ENCODE data around the gene TPD52L1. TPM values are rescaled to one million over a fixed set of nuclear protein-coding genes. Genes with fewer than 3 reads are reported as not detected.
"Not testable (repeated sequence)": the region's sequence is repeated elsewhere in the genome, so short reads cannot be mapped to it uniquely, and the experiment has no call there.

The TPD52L1 gene
- total RNA-seq, 2 experiments from 2014 or later = 0.89 to 1.4 TPM

DNA sequence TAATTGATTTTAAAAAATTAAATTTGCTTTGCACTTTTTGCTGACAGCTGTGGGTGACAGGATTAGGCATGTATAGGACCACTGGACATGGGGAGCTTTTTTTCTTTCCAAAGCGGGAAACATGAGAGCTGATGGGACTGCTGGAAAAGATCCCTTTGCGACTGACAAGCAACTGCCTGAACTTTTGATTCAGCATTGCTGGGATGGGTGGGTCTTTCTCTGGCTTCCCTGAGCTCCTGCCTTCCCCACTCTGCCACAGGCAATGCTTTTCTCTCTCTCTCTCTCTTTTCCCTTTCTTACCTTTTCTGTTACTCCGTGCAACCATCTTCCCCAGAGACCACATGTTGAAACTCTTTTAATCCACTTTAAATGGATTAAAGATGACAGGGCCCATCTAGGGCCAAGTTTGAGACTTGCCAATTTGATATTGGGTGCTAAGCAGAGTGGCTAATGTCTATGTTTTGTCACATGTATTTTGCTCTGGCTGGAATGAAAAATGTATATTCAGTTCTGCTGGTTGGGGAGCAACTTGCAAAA is 33.5 kb upstream of the TPD52L1 start:
- CTCF ChIA-PET = interaction anchor here (0.6 kb wide), 1 partner anchor 179 kb away, joined by 3 read pairs; no protein-coding TSS in a partner anchor
- Mint-ChIP-seq H3K4me3 (no peak overlapping the region), H3K27me3 (peaks cover 5% of the 10 kb centered on the region), H3K4me1 (no peaks in the 10 kb centered on the region), H3K36me3 (ENCODE audit: low read depth) (no peaks in the 10 kb centered on the region), H3K27ac (no peak overlapping the region), H3K9me3 (ENCODE audit: low read depth) (no peaks in the 10 kb centered on the region)
- no peak for ATAC-seq
- POLR2A ChIA-PET = no interaction called here
- intact Hi-C loops (cut with DNase I, micrococcal nuclease) = no loop called here
- DNase-seq = no peak

- DNase-seq (no peak), ATAC-seq (no peak)
- Mint-ChIP-seq H3K9me3 (ENCODE audit: low read depth) (no peaks in the 10 kb centered on the region), H3K36me3 (ENCODE audit: low read depth) (no peaks in the 10 kb centered on the region), H3K4me3 (no peak overlapping the region), H3K27me3 (peaks cover 5% of the 10 kb centered on the region), H3K27ac (no peak overlapping the region), H3K4me1 (no peaks in the 10 kb centered on the region)
- POLR2A ChIA-PET = no interaction called here
- intact Hi-C loops (cut with DNase I, micrococcal nuclease) = no loop called here
- CTCF ChIA-PET = no interaction called here
Measured at GRCh38 chr6:125121894-125122293, 31.7 kb upstream of the TPD52L1 start.

DNA sequence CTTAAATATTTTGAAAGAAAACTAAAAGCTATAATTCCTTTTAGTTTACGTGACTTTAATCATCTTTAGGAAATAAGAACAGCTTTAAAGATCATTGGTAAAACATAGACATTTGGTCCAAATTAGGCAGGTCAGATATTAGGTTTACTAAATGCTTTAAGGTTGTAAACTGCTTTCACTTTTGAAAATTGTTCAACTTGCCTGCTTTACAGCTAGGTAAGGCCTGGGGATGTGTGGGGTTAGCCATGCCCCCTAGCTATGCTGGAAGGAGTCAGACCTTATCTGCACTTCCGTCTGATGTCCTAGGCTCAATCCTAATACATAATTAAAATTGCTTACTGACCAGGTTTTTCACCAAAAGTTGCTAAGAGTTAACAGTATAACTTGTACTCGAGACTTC is 30.5 kb upstream of the TPD52L1 start:
- CTCF ChIA-PET = interaction anchor here (2.4 kb wide), 1 partner anchor 9 kb away, joined by 14 read pairs; no protein-coding TSS in a partner anchor
- Mint-ChIP-seq H3K4me1 (no peaks in the 10 kb centered on the region), H3K36me3 (ENCODE audit: low read depth) (no peaks in the 10 kb centered on the region), H3K27ac (no peak overlapping the region), H3K27me3 (peaks cover 5% of the 10 kb centered on the region), H3K4me3 (no peak overlapping the region), H3K9me3 (ENCODE audit: low read depth) (no peaks in the 10 kb centered on the region)
- intact Hi-C loops (cut with DNase I, micrococcal nuclease) = no loop called here
- ATAC-seq (no peak), DNase-seq (no peak)
- POLR2A ChIA-PET = no interaction called here

DNA sequence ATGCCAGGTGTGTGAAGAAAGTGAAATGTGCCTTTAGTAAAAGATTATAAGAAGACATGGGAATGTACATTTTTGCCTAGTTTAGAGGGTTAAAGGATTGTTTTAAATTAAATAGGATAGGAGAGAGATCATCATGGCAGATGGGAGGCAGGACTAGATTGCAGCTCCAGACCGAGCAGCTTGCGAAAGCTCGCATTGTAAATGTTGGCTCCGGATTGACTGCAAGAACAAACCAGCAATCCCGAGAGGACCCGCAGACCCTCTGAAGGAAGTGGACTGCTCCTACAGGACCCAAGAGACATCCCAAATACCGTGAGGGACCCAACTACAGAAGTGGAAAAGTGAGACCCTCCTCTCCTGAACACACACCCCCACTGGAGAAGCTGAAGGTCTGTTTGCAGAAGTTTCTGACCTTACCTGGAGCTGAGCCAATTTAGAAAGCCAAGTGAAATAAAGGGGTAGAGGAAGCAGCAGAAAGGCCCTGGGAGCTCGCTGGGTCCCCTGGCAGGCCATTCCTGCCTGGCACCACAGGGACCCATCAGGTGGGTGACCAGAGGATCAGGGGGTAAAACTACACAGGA is 30.0 kb upstream of the TPD52L1 start:
- no peaks in the 10 kb centered on the region for H3K4me1 Mint-ChIP-seq
- no peaks in the 10 kb centered on the region for H3K9me3 Mint-ChIP-seq (ENCODE audit: low read depth)
- intact Hi-C loops (cut with DNase I, micrococcal nuclease) = no loop called here
- H3K27me3 Mint-ChIP-seq = peaks cover 5% of the 10 kb centered on the region
- DNase-seq (no peak), ATAC-seq (no peak)
- H3K27ac Mint-ChIP-seq = no peak overlapping the region
- H3K4me3 Mint-ChIP-seq = no peak overlapping the region
- CTCF ChIA-PET = interaction anchor here (0.7 to 2.4 kb wide), 2 partner anchors 10 to 112 kb away, joined by 3 to 14 read pairs; no protein-coding TSS in a partner anchor
- POLR2A ChIA-PET = no interaction called here
- H3K36me3 Mint-ChIP-seq (ENCODE audit: low read depth) = no peaks in the 10 kb centered on the region

DNA sequence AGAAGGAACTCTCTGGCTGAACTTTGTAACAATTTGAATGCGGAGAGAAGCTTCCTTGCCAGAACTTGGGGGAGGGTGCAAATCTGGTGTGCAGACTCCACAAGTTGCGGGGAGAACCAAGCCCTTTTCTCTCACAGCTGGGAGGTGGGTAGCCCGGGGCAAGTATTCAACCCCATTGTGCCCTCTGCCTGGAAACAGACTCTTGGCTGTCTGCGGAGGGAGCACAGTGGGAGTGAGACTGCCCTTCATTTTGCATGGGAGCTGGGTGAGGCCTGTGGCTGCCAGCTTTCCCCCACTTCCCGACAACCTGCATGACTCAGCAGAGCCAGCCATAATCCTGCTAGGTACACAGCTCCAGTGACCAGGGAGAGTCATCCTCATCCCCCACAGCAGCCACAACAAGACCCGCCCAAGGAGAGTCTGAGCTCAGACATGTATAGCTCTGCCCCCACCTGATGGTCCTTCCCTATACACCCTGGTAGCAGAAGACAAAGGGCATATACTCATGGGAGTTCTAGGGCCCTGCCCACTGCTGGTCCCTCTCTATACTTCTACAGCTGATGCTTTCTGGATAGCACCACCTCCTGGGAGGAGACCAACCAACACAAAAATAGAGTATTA is 29.4 kb upstream of the TPD52L1 start:
- ChIA-PET CTCF (interaction anchor here (0.7 to 2.4 kb wide), 2 partner anchors 10 to 112 kb away, joined by 3 to 14 read pairs; no protein-coding TSS in a partner anchor), POLR2A (no interaction called here)
- no peaks in the 10 kb centered on the region for H3K36me3 Mint-ChIP-seq (ENCODE audit: low read depth)
- ATAC-seq (no peak), DNase-seq (no peak)
- intact Hi-C loops (cut with DNase I, micrococcal nuclease) = no loop called here
- H3K27me3 Mint-ChIP-seq = peaks cover 5% of the 10 kb centered on the region
- no peaks in the 10 kb centered on the region for H3K9me3 Mint-ChIP-seq (ENCODE audit: low read depth)
- H3K4me3 Mint-ChIP-seq = no peak overlapping the region
- no peak overlapping the region for H3K27ac Mint-ChIP-seq
- no peaks in the 10 kb centered on the region for H3K4me1 Mint-ChIP-seq

- H3K4me3 Mint-ChIP-seq; H3K27me3 Mint-ChIP-seq; H3K27ac Mint-ChIP-seq; DNase-seq; H3K9me3 Mint-ChIP-seq (ENCODE audit: low read depth); intact Hi-C loops (cut with DNase I, micrococcal nuclease); ATAC-seq; H3K36me3 Mint-ChIP-seq (ENCODE audit: low read depth); H3K4me1 Mint-ChIP-seq; POLR2A ChIA-PET: not testable (repeated sequence)
- CTCF ChIA-PET = interaction anchor here (1.8 kb wide), 1 partner anchor 12 kb away, joined by 6 read pairs; no protein-coding TSS in a partner anchor
Measured at GRCh38 chr6:125125856-125126255, 27.7 kb upstream of the TPD52L1 start.

DNA sequence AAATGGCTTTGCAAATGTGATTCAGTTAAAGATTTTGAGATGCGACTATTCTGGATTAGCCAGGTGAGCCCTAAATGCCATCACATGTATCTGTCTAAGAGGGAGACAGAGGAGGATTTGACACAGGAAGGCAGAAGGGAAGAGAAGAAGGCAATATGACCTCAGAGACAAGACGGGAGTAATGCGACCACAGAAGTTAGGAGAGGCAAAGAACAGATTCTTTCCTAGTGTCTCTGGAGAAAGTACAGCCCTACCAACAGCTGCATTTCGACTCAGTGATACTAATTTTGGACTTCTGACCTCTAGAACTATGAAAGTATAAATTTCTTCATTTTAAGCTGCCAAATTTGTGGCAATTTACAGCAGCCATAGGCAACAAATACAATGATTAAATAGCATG is 24.2 kb upstream of the TPD52L1 start:
- DNase-seq (no peak), ATAC-seq (no peak)
- CTCF ChIA-PET = interaction anchor here (0.7 to 3.0 kb wide), 2 partner anchors 15 to 18 kb away, joined by 3 to 12 read pairs; no protein-coding TSS in a partner anchor
- H3K27me3 Mint-ChIP-seq = peaks cover 1% of the 10 kb centered on the region
- no peaks in the 10 kb centered on the region for H3K36me3 Mint-ChIP-seq (ENCODE audit: low read depth)
- H3K4me1 Mint-ChIP-seq = no peaks in the 10 kb centered on the region
- intact Hi-C loops (cut with DNase I, micrococcal nuclease) = no loop called here
- H3K4me3 Mint-ChIP-seq = no peak overlapping the region
- POLR2A ChIA-PET = no interaction called here
- no peaks in the 10 kb centered on the region for H3K9me3 Mint-ChIP-seq (ENCODE audit: low read depth)
- no peak overlapping the region for H3K27ac Mint-ChIP-seq

DNA sequence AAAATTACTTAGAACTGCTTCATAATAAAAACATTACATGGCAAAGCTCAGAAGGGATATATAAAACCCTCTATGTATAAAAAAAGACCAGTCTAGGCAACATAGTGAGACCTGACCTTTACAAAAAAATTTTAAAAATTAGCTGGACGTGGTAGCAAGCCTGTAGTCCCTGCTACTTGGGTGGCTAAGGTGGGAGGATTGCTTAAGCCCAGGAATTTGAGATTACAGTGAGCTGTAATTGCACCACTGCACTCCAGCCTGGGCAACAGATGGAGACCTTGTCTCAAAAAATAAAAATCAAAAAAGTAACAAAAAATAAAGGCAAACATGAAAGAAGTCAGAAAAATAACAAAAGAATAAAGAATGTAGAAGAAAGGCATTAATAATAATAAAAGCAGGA is 21.5 kb upstream of the TPD52L1 start:
- DNase-seq = no peak
- Mint-ChIP-seq H3K9me3 (ENCODE audit: low read depth) (no peaks in the 10 kb centered on the region), H3K36me3 (ENCODE audit: low read depth) (no peaks in the 10 kb centered on the region), H3K27ac (no peak overlapping the region), H3K4me1 (no peaks in the 10 kb centered on the region), H3K27me3 (peaks cover 1% of the 10 kb centered on the region), H3K4me3 (no peak overlapping the region)
- intact Hi-C loops (cut with DNase I, micrococcal nuclease) = no loop called here
- no peak for ATAC-seq
- ChIA-PET POLR2A (no interaction called here), CTCF (no interaction called here)

DNA sequence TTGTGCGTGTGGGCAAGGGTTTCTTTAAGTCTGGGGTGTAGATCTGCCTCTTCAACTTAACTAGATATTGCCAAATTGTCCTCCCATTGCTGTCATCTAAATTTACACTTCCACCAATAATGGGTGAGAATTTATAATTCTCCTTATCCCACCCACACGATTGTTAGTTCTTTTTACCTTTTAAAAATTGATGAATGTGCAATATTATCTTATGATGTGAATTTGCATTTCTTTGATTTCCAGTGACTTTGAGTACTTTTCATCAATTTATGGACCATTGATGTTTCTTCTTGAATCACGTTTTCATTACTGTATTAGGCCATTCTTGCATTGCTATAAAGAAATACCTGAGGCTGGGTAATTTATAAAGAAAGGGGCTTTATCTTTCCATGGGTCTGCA is 17.2 kb upstream of the TPD52L1 start:
- ATAC-seq = no peak
- Mint-ChIP-seq H3K36me3 (ENCODE audit: low read depth) (no peaks in the 10 kb centered on the region), H3K27me3 (no peaks in the 10 kb centered on the region), H3K4me1 (no peaks in the 10 kb centered on the region), H3K27ac (no peak overlapping the region), H3K4me3 (no peak overlapping the region), H3K9me3 (ENCODE audit: low read depth) (no peaks in the 10 kb centered on the region)
- CTCF ChIA-PET = no interaction called here
- POLR2A ChIA-PET = no interaction called here
- no peak for DNase-seq
- intact Hi-C loops (cut with DNase I, micrococcal nuclease) = no loop called here

- intact Hi-C loops (cut with DNase I, micrococcal nuclease) = no loop called here
- ATAC-seq (no peak), DNase-seq (no peak)
- ChIA-PET POLR2A (no interaction called here), CTCF (interaction anchor here (1.2 kb wide), 1 partner anchor 16 kb away, joined by 3 read pairs; the partner anchor contains the start of gene TPD52L1)
- H3K27me3 Mint-ChIP-seq = peaks cover 2% of the 10 kb centered on the region
- no peaks in the 10 kb centered on the region for H3K9me3 Mint-ChIP-seq (ENCODE audit: low read depth)
- H3K4me3 Mint-ChIP-seq = no peak overlapping the region
- H3K27ac Mint-ChIP-seq = no peak overlapping the region
- H3K4me1 Mint-ChIP-seq = no peaks in the 10 kb centered on the region
- no peaks in the 10 kb centered on the region for H3K36me3 Mint-ChIP-seq (ENCODE audit: low read depth)
Measured at GRCh38 chr6:125138083-125138482, 15.5 kb upstream of the TPD52L1 start.

DNA sequence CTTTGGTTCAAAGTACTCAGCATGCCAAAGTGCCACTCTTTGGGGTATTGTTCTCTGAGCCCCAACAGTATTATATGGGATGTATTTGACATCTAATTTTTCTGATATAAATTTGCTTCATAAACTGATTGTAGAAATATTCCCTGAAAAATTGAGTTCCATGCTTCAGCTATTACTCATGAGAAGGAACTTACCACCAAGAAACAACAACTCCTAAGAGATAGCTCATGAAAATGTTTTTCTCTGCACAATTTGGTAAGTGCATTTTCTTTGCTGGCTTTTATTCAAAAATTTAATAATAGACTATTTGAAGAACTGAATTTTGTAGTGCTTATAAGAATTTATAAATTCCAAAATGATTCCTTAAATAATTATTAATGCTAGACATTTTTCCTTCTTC is 12.8 kb upstream of the TPD52L1 start:
- Mint-ChIP-seq H3K27me3 (peaks cover 2% of the 10 kb centered on the region), H3K4me3 (no peak overlapping the region), H3K27ac (no peak overlapping the region), H3K9me3 (ENCODE audit: low read depth) (no peaks in the 10 kb centered on the region), H3K36me3 (ENCODE audit: low read depth) (no peaks in the 10 kb centered on the region), H3K4me1 (no peaks in the 10 kb centered on the region)
- ChIA-PET CTCF (no interaction called here), POLR2A (interaction anchor here (0.7 kb wide), 1 partner anchor 44 kb away, joined by 3 read pairs; no protein-coding TSS in a partner anchor)
- ATAC-seq (no peak), DNase-seq (no peak)
- intact Hi-C loops (cut with DNase I, micrococcal nuclease) = no loop called here

- Mint-ChIP-seq H3K27me3 (peaks cover 5% of the 10 kb centered on the region), H3K27ac (no peak overlapping the region), H3K4me1 (no peaks in the 10 kb centered on the region), H3K36me3 (ENCODE audit: low read depth) (no peaks in the 10 kb centered on the region), H3K4me3 (no peak overlapping the region), H3K9me3 (ENCODE audit: low read depth) (no peaks in the 10 kb centered on the region)
- no peak for DNase-seq
- POLR2A ChIA-PET = no interaction called here
- intact Hi-C loops (cut with DNase I, micrococcal nuclease) = no loop called here
- no peak for ATAC-seq
- CTCF ChIA-PET = no interaction called here
Measured at GRCh38 chr6:125142618-125143017, 11.0 kb upstream of the TPD52L1 start.

Data from activated CD4-positive, alpha-beta T cell treated with anti-CD3 and anti-CD28 coated beads for 36 hours (primary cell).